NCI-H187 (cell line): ENCODE measurements around the gene TPO.
"Not testable (repeated sequence)": the region's sequence is repeated elsewhere in the genome, so short reads cannot be mapped to it uniquely, and the experiment has no call there.

ENCODE experiments used
- DNase-seq, 2 experiments: peaks; one replicate each; lab custom pipeline; 2025; lab: John Stamatoyannopoulos, UW

Gene TPO

DNA sequence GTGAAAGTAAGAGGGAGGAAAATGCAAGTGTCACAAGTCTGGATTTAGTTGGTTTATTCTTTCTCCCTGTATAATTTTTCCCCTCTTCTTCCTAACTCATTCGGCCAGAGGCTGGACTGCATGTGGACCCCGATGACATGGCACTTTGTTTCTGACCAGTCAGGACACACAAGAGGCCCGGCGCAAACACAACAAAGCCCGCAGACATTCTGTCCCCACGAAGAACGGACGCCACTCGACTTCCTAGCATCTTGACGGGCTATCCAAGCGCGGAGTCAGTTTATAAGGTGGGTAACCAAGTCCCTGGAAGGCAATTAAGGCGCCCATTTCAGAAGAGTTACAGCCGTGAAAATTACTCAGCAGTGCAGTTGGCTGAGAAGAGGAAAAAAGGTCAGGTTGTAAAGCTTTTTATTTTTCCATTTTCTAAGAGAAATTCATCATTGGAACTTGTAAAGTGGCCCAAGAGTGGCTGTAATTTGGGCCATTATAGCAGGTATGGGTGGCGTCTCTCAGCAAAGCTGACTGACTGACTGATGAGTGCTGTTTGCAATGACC, at the start of gene TPO:
Gene TPO (plus strand): TSS at position 308 of the 555 bp plus-strand sequence. CDS start 946 bp downstream, outside the sequence.
- no peak for DNase-seq

DNA sequence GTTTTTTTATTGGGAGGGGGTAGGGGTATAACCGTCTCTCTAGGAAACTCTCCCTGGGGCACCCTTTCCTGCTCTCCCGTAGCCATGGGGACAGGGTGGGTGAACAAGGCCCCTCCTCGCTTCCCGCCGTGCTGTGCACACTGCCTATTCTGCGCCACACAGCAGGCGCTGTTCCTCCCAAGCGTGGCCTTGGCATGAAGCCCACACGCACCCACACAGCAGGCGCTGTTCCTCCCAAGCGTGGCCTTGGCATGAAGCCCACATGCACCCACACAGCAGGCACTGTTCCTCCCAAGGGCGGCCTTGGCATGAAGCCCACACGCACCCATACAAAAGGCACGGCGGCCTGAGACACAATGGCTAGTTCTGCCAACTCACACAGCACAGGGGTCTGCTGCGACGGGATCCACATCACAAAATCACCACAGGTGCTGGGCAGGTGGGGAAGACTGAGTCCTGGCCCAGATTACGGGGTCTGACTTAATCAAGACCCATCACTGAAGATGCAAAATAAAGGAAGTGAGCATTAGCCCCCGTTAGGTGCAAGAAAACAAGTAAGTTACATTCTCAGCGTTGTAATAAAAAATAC, 46.6 kb upstream of the TPO start:
- DNase-seq = no peak

DNA sequence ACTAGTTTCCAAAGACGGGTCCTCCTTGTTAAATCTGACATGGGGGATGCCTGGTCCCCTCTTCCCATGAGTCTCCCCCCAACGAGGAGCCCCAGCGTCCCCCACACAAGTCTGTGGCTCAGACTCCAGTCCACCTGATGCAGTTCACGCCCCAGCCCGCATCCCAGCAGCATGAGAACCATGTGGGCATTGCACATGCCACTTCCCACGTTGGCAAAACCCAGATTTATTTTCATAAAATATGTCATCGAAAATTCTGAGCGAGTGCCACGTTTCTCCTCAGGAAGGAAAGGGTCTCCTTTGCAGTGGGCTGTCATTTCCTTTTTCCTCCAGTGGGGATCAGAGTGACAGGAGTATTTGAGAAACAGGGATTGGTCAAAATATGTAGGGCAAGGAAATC, 45.7 kb upstream of the TPO start:
- DNase-seq = no peak

DNA sequence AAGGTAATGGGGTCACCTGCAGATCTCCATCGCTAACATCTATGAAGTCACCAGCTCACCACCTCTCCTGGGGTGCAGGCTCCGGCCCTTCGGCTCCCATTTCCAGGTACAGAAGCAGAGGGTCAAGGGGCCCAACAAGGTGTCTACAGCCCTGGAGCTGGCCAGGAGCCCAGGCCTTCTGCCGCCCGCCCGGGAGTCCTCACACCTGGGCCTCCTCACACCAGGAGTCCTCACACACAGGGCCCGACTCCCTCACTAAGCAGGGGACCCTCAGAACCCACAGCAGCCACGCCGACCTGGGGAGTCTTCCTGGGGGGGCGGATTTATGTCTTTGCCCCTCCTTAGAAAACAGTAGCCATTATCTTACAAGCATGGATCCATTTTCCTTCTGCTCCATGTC, 43.4 kb upstream of the TPO start:
- no peak for DNase-seq

DNA sequence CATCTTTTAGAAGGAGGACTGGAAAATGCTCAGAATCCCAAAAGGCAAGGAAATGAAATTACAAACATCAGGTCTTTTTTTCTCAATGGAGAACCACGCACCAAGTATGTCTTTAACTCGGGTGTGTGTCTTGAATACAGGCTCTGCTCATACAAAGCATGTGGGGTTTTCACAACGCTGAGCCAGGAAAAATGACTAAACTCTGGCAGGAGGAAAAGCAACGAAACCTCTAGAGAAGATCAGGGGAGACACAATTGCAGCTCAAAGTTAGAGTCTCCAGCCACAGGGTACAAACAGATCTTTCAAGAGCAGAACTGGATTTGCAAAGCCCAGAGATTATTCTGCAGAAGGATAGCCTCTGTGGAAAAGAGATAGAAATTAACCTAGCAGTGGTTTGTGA, 42.8 kb upstream of the TPO start:
- DNase-seq = no peak

DNA sequence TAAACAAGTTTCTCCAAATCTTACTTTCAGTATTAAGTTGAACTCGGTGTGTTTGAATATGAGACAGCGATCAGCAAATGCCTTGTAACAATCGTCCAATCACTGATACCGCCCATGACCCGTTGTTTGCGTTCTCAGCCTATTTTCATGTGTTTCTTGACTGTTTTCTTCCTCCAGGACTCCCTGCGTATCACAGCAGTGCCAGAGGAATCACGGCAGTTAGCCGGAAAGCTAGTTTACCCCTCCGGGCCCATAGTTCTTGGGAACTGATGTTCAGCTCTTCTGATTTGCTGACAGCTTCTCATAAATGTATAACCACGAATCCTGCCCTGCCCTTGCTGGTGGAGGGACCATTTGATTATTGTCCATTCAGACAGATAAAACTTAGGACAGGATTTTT, 42.2 kb upstream of the TPO start:
- no peak for DNase-seq

DNA sequence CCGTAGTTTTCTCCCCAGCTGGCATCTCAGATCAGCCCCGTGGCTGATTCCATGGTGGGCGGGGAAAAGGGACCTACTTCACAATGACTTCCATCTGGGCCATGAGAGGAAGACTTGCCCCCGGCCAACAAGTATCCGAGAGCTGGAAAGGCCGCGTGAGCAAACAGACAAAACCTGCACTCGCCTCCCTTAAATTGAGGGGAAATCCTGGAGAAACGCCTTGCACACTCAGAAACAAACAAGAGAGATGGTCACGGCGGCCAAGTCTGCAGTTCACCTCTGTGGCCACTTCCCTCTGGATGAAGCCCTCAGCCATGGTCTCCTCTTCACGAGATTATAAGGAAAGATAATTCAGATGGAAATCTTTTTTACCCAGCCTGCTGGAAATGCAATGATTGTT, 39.4 kb upstream of the TPO start:
- DNase-seq = peak; percentile 68 to 70

DNA sequence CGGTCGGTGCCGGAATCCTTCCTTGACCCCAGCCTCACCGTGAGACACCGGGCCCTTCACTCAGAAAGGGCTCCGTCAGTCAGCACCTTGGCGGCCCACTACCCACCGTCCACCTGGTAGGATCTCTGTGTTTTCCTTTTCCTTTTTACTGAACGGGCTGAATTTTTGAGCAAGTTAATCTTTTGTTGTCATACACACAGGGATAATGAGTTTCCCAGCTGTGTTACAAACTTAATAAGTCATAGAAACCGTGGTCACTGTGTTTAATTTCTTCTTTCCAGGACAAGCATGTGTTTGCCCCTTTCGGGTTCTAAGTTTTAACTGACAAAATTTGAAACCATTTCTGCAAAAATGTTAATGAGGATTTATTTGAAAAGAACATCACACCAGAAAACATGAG, 39.0 kb upstream of the TPO start:
- DNase-seq = peak in 1 of 2 experiments; percentile 42

DNA sequence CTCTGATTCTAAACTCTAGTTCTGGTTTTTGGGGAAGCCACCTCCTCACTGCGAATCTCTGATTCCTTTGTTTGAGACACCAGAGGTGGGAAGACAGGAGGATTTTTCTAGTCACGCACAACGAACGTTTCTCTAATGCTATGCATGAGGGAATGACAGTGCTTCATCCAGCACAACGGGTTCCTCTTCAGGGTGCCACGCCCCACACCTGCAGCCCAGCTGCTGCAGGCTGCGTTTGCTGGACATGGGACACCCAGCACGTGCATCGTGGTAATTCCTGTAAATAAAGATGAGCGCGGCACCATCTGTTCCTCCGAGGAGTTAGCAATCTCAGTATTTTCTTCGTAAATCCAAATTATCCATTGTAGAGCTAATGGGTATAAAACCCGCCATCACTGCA, 37.5 kb upstream of the TPO start:
- peak; percentile 86 to 97 for DNase-seq

DNA sequence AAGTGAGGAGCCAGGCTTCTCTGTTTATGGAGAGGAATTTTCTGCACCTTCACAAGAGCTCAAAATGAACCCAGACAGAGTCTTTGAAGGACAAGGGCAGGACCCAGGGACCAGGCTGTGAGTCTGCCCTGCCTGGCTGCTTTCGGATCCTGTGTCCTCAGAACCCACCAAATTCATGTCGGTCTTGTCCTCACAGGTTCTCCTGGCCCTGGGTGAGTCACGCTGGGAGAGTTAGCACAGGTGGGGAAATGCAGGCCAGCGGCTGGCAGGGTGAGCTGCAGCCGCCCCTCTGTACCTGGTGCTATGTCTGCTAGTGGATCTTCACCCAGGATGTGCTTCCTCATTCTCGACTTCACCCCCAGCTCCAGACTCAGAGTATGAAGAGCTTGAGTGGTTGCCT, 35.8 kb upstream of the TPO start:
- no peak for DNase-seq

DNA sequence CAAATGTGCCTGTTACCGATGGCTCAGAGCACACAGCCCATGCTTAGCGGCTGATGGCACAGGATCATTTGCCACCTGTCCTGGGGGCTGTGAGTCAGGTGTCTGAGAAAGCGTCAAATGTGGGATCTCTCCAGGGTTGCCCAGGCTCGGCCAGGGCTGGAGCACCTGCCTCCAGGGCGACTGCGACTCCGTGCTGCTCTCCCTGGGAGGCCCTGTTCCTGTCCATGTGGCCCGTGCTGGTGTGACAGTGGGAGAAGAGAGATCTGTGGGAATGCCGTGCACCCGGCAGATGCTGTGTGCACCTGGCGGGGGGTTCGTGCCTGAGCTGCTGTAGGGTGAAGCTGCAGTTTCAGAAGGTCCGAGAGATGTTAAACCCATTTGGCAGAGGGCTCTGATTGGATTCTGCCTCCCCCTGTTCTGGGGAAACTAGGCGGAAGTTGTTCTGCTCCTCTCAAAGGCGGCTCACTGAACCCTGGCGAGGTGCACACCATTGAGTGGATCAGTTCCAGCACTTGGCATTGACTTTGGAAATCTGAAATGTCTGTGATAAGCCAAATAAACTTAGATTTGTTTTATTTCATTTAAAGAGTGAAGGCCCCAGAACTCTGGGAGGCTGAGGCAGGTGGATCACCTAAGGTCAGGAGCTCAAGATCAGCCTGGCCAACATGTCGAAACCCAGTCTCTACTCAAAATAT, 34.7 kb upstream of the TPO start:
- DNase-seq = no peak

DNA sequence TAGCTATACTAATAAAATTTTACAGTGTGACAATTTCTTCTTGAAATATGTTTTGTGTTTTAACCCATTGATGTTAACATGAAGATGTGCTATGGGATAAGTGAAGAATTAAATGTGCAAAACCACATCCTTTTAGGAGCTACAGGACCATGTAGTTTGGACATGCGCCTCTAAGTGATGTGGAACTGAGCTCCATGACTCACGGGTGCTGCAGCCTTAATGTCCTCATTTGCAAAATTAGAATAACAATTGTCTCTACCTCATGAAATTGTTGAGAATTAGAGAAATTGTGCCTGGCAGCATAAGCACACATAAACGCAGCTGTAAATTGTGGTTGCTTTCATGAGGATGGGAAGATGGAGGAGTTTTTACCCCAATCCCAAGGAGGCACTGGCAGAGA, 31.6 kb upstream of the TPO start:
- no peak for DNase-seq

DNA sequence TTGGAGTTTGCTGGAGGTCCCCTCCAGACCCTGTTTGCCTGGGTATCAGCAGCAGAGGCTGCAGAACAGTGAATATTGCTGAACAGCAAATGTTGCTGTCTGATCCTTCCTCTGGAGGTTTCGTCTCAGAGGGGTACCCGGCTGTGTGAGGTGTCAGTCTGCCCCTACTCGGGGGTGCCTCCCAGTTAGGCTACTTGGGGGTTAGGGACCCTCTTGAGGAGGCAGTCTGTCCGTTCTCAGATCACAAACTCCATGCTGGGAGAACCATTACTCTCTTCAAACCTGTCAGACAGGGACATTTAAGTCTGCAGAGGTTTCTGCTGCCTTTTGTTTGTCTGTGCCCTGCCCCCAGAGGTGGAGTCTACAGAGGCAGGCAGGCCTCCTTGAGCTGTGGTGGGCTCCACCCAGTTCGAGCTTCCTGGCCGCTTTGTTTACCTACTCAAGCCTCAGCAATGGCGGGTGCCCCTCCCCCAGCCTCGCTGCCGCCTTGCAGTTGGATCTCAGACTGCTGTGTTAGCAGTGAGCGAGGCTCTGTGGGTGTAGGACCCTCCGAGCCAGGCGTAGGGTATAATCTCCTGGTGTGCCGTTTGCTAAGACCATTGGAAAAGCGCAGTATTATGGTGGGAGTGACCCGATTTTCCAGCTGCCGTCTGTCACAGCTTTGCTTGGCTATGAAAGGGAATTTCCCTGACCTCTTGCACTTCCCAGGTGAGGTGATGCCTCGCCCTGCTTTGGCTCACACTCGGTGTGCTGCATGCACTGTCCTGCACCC, 25.1 kb upstream of the TPO start:
- DNase-seq = peak in 1 of 2 experiments; percentile 66

DNA sequence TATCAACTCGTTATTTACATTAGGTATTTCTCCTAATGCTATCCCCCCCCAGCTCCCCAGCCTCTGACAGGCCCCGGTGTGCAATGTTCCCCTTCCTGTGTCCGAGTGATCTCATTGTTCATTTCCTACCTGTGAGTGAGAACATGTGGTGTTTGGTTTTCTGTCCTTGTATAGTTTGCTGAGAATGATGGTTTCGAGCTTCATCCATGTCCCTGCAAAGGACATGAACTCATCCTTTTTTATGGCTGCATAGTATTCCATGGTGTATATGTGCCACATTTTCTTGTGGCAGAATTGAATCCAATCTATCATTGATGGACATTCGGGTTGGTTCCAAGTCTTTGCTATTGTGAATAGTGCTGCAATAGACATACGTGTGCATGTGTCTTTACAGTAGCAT, 23.1 kb upstream of the TPO start:
- DNase-seq = not testable (repeated sequence)

DNA sequence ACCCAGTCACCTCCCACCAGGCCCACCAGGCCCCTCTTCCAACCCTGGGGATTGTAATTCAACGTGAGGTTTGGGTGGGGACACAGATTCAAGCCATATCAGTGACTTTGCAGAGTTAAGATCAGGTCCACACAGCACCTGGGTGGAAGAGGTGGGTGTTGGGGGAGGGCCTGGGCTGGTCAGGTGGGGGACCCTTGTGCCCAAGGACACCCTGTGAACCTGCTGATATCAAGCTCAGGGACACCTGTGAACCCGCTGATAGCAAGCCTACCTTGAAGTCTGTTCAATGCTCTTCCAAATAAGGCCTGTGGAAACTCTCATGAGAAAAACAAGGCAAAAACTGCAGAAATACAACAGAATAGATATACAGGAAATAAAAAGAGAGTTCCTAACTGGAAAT, 19.9 kb upstream of the TPO start:
- DNase-seq = no peak

DNA sequence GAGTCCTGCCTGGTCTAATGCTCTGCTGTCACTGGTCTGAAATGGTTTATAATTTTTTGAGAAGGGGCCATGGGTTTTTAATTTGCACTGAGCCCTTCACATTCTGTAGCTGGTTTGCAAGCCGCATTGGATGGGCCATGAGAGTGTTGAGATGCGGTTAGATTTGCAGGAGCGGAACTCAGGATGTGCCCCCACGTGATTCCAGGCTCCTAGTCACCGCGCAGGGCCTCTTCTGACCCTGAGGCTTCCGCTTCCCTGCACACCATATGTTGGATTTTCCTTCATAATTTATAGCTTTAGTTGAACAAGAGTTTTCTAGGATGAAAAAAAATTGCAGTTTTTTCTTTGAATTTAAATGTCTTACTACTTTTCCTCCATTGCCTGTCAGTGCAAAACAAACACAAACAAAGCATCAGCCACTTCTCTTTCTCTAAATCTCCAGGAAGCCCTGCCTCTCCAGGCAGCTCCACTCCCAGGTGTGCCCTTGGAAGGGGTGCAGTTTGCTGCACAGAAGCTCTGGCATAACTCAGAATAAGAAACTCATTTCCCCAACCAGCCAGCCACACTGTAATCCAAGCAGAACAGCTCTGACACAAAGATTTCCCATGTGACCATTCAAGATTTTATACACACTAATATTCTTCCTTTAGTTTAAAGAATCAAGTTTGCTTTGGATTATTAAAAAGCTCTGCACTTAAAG, 18.4 kb upstream of the TPO start:
- peak; percentile 59 to 78 for DNase-seq

DNA sequence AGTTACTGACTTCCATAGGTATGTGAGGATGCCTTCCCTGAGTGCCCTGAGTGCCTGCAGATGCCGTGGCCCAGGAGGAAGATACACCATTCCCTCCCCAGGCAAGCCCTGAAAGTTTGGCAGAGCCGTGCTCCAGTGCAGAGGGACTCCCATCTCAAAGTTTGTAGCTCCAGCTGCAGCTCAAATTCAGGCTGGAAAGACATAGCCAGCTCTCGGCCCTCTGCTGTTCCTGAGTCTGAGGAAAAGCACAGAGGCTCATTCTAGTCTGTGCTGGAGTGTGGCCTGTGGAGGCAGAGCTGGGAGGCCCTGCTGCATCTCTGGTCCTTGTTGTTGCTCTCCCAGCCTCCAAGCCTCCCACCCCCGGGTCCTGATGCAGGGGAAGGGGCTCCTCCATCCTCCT, 15.9 kb upstream of the TPO start:
- no peak for DNase-seq

DNA sequence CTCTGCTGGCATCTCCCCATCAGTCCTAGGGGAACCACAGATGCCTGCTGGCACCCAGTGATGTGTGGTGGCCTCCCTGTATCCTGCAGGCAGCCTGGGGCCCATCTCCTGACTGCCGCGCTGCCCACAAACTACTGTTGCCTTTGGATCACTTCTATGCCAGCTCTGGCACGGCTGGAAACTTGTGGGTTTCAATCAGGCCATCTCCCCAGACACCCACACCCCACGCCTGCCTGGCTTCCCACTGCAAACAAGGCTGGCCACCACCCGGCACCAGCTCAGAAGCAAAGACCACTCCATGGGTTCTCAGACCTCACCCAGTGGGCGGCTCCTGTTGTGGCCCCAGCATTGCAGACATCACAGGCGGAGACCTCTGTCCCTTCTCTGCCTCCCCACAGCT, 15.1 kb upstream of the TPO start:
- DNase-seq = no peak

DNA sequence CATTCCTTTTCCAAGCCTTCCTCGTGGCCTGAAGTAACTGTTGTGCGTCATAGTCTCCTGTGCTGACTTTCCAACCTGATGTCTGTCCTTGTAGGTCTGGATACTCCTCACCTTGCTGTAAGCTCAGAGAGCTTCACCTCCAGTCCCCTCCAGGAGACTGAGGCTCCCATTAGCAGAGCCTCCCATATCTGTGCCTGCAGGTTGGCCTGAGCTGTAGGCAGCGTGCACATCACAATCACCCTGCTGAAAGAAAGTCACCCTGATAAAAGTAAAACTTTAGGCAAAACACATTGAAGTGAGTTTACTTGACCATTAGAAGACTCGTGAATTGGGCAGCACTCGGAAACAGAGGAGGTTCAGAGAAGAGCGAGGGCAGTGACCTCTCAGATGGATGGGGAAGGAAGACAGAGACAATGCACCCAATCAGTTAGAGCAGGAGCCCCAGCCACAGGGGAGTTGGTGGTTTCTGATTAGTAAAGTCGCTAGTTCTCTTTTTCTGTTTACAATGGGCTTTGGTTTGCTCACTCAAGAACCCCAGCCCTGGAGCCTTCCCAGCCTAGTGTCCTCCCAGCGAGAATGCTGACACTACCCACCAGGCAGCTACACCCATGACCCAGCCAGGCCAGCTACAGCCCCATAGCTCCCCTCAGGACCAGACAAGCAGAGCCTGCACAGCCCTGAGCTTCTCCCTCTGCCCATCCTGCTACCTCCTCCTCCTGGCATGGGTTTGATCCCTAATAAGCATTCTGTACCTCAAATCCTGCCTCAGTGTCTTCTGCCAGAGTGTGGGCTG, 12.1 kb upstream of the TPO start:
- no peak for DNase-seq

DNA sequence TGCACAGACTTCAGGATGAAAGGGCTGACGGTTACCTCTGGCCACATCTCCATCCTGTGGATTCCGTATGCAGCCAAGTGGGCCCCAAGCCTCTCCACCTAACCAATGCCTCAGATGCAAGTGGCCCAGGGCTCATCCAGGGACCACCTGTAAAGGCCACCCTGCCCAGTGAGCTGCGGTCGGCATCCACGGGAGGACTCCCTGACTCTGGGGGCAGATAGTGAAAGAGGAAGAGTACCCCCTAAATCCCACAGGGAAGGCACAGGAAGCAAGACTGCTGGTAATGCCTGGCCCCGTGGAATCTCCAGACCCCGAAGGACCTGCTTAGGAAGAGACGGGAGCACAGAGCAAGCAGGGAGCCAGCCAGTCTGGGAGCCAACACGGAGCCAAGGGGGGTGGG, 11.2 kb upstream of the TPO start:
- DNase-seq = no peak

DNA sequence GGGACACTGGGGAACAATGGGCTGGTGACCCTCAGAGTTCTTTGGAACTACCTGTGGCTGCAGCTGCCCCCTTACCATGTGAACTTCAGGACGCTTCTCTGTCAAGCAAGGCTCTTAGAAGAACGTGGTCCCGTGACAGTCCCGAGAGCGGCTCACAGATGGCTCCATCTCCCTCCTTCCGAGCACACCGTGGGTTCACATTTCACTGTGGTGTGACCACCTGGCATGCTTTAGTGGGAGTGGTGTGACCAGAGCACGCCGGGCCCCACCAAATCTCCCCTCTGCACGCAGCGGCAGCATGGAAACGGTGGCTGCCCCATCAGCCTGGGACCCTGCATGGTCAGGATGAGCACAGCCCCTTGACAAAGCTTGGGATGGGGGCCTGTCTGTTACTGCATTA, 9.7 kb upstream of the TPO start:
- DNase-seq = no peak

DNA sequence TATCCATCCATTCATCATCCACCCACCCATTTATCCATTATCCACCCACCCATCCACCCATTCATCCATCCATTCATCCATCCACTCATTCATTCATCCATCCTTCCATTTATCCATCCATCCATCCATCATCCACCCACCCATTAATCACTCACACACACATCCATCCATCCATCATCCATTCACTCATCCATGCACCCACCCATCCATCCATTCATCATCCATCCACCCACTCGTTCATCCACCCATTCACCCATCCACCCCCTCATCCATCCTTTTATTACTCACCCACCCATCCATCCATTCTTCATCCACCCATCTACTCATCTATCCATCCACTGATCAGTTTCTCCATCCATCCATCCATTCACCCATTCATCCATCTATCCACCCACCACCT, 8.1 kb upstream of the TPO start:
- no peak for DNase-seq
